ENCODE measurements around the gene SORBS2. TPM values are rescaled to one million over a fixed set of nuclear protein-coding genes. Genes with fewer than 3 reads are reported as not detected.
A peak's percentile ranks its signal among the peaks of the same experiment; 100 is the strongest.

The SORBS2 gene
- total RNA-seq, 1 donor: 1.7 TPM

- H3K4me3 ChIP-seq (ENCODE audit: low read depth, low read length): no peak overlapping the region
- TF ChIP-seq CTCF (IDR thresholded peaks at IDR 0.05; ENCODE audit: insufficient read depth, low read depth, low read length): no peak
- no peak for DNase-seq (ENCODE audit: low read depth)
Observed at GRCh38 chr4:185839770-185840169, 27.8 kb upstream of the SORBS2 start.

GRCh38 chr4:185839194-185839712 lies 27.3 kb upstream of the SORBS2 start:
- H3K4me3 ChIP-seq (ENCODE audit: low read depth, low read length): peak overlapping the region; percentile 14
- DNase-seq (ENCODE audit: low read depth): peak; percentile 98
- TF ChIP-seq CTCF (IDR thresholded peaks at IDR 0.05; ENCODE audit: insufficient read depth, low read depth, low read length): no peak

GRCh38 chr4:185838514-185839193 lies 26.7 kb upstream of the SORBS2 start:
- H3K4me3 ChIP-seq (ENCODE audit: low read depth, low read length): no peak overlapping the region
- DNase-seq (ENCODE audit: low read depth): no peak
- TF ChIP-seq CTCF (IDR thresholded peaks at IDR 0.05; ENCODE audit: insufficient read depth, low read depth, low read length): no peak

- DNase-seq (ENCODE audit: low read depth): no peak
- no peak for TF ChIP-seq CTCF (IDR thresholded peaks at IDR 0.05; ENCODE audit: insufficient read depth, low read depth, low read length)
Observed at GRCh38 chr4:185838104-185838452, 26.1 kb upstream of the SORBS2 start.

GRCh38 chr4:185837415-185838103 lies 25.6 kb upstream of the SORBS2 start:
- no peak for TF ChIP-seq CTCF (IDR thresholded peaks at IDR 0.05; ENCODE audit: insufficient read depth, low read depth, low read length)
- no peak for DNase-seq (ENCODE audit: low read depth)
- no peak overlapping the region for H3K4me3 ChIP-seq (ENCODE audit: low read depth, low read length)

More at GRCh38 chr4:185838104-185838452, 26.1 kb upstream of the SORBS2 start:
- H3K4me3 ChIP-seq (ENCODE audit: low read depth, low read length): no peak overlapping the region

- no peak overlapping the region for H3K4me3 ChIP-seq (ENCODE audit: low read depth, low read length)
- no peak for DNase-seq (ENCODE audit: low read depth)
- no peak for TF ChIP-seq CTCF (IDR thresholded peaks at IDR 0.05; ENCODE audit: insufficient read depth, low read depth, low read length)
Observed at GRCh38 chr4:185836241-185837084, 24.5 kb upstream of the SORBS2 start.

Measured in fibroblast of villous mesenchyme (primary cell).